ENCODE data around the gene ATP5PD.

Gene ATP5PD

DNA sequence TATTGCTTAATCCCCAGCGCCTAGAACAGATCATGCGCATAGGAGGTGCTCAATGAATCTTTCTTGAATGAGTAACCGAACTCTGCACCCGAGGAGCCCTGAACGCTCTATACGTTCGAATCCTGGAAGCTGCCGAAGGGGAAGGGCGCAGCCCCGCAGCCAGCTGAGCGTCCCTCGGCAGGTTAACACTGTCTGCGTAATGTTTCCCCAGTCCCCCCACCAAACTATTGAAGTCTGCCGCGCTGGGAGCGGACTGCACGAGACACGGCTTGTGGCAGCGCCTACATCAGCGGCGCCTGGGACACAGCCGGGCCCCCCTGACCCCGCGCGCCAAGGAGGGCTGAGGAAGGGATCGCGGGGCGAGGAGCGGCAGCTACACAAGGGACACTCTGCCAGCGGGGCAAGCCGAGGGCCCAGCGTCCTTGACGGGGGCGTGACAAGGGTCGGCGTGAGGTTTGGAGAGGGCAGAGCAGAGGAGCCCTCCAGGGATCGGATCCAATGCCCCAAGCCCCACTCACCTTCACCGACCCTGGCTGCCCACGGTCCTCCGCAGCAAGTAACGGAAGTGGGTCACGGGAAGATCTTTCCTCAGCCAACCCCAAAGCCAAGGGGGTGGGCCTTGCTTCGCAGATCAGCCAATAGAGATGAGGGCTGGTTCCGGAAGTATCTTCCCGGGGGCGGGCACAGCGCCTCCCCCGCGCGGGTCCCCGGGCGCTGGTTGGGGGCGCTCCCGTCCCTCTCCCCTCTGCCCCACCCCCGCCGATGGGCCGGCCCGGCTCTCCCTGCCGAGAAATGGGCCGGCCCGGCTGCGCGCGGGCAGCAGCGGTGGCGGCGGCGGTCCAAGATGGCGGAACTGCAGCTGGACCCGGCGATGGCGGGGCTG is at the start of gene ATP5PD, which contains the start of gene KCTD2:
Gene ATP5PD (minus strand): TSS at position 563 of the 883 bp plus-strand sequence. CDS start 4,319 bp downstream, outside the sequence.
Gene KCTD2 (plus strand): TSS at position 819 of the 883 bp plus-strand sequence. CDS start 26 bp downstream, at position 845.
- DNase-seq (ENCODE audit: low read depth, low spot score): peak; percentile 92

- DNase-seq (ENCODE audit: low read depth, low spot score): no peak
These were observed 49.4 kb upstream of the ATP5PD start for GRCh38 chr17:75096082-75096625.

GRCh38 chr17:75094871-75095399 is 48.2 kb upstream of the ATP5PD start:
- no peak for DNase-seq (ENCODE audit: low read depth, low spot score)

- DNase-seq (ENCODE audit: low read depth, low spot score): no peak
These were observed 46.9 kb upstream of the ATP5PD start for GRCh38 chr17:75093548-75094158.

DNA sequence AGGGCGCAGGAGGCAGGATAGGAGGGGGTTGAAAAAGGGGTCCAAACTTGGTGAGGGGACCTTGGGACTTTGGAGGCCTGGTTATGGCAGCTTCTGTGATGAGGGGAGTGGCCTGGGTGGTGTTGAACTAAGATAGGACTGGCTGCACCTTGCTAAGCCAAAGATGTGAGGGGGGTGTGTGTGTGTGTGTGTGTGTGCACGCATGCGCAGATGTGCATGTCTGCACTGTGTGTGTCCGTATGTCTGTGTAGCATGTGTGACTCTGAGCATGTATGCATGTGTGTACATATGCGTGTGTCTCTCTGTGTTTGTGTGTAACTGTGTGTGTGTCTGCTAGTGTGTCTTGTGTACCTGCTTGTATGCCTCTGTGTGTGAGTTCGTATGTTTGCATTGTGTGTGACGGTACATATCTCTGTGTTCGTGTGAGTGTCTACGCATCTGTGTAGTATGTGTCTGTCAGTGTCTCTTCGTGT is 45.1 kb upstream of the ATP5PD start:
- no peak for DNase-seq (ENCODE audit: low read depth, low spot score)

GRCh38 chr17:75090871-75091854 is 44.4 kb upstream of the ATP5PD start:
- DNase-seq (ENCODE audit: low read depth, low spot score): no peak

GRCh38 chr17:75088465-75089417 is 42.0 kb upstream of the ATP5PD start:
- no peak for DNase-seq (ENCODE audit: low read depth, low spot score)

- DNase-seq (ENCODE audit: low read depth, low spot score): no peak
These were observed 41.0 kb upstream of the ATP5PD start, which contains the start of gene SLC16A5 for GRCh38 chr17:75087558-75088453. Gene SLC16A5 (plus strand): TSS chr17:75087954. CDS start chr17:75093637, 5,683 bp downstream.

GRCh38 chr17:75087182-75087557 is 40.4 kb upstream of the ATP5PD start:
- no peak for DNase-seq (ENCODE audit: low read depth, low spot score)

DNA sequence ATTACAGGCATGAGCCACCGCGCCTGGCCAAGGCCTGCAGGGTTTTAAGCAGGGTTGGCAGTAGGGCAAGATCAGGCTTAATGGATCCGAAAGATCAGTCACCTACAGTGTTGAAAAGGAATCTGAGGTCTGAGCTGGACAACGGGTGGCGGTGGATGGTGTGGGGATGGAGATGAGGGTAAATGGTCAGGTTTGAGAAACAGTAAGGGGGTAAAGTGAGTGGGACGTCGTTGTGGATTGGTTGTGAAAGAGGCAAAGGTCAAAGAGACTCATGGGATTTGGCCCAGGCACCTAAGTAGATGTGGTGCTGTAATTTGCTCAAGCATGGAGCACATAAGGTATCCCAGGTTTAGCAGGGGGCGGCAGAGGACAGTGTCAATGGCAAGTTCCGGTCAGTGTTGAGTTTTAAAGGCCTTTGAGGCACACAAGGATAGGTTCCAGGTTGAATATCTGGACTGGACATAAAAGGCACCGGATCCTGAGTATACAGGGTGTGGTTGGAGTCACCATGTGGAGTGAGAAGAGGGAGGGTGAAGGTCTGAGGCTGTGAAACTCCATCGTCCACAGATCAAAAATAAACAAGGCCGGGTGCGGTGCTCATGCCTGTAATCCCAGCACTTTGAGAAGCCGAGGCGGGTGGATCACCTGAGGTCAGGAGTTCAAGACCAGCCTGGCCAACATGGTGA is 39.9 kb upstream of the ATP5PD start:
- DNase-seq (ENCODE audit: low read depth, low spot score): no peak

DNA sequence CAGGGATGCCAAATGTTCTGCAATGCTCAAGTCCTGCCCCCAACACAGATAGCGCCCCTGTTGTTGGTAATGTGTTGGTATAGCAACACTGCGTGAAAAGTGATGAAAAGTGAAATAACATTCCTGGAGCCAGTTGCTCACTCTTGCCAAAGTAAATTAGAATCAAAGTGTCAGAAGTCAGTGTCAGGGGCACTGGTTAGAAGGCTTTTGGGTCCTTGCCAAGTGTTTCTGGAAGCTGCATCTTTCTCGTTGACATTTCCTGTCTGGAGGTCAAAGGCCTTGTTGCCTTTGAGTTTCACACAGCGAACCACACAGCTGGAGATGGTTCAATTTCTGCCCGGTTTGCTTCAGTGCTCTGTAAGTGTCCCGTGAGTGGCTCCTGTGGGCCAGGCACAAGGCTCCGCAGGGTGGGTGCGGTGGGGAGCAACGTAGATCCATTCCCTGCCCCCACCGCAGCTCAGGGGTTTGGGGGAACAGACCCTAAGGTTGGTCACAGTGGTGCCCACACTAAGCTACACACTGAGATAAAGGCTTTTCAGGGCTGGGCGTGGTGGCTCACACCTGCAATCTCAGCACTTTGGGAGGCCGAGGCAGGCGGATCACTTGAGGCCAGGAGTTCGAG is 37.4 kb upstream of the ATP5PD start:
- DNase-seq (ENCODE audit: low read depth, low spot score): peak; percentile 83

- no peak for DNase-seq (ENCODE audit: low read depth, low spot score)
These were observed 35.9 kb upstream of the ATP5PD start for GRCh38 chr17:75082683-75083082.

- no peak for DNase-seq (ENCODE audit: low read depth, low spot score)
These were observed 35.1 kb upstream of the ATP5PD start for GRCh38 chr17:75081611-75082540.

DNA sequence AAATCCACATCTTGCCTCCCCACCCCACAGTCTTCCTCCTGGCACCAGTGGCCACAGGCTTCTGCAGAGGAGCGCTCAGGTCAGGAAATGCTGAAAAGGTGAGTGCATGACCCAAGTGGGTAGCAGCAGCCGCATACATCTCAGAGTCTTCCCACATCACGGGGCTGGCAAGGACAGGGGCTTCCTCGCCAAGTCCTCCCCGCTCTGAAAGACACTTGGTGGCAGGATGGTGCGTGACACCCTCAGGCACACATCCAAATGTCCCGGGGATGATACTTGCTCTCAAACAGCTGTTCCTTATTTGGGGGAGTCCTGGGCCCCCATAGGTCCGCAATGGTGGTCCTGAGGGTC is 32.2 kb upstream of the ATP5PD start:
- no peak for DNase-seq (ENCODE audit: low read depth, low spot score)

- DNase-seq (ENCODE audit: low read depth, low spot score): no peak
These were observed 31.7 kb upstream of the ATP5PD start for GRCh38 chr17:75078284-75079022.
